SJSA1 (cell line): ENCODE measurements around the gene NPC1. TPM values are rescaled to one million over a fixed set of nuclear protein-coding genes. Genes with fewer than 3 reads are reported as not detected.
A peak's percentile ranks its signal among the peaks of the same experiment; 100 is the strongest.
"Not testable (repeated sequence)": the region's sequence is repeated elsewhere in the genome, so short reads cannot be mapped to it uniquely, and the experiment has no call there.

Source experiments
- DNase-seq, 2 experiments: peaks; one replicate each; pipeline ENCODE4 v3.0.0-alpha.2; 2015 to 2020; ENCODE audit warnings: low spot score in 2 of 2, low read depth in 1 of 2
- H3K27ac ChIP-seq: fragments of 250-450 bp; sonication (Bioruptor Pico); 2 replicates; pipeline ENCODE4 v1.5.1; 2020; ENCODE audit warnings: mild to moderate bottlenecking, moderate library complexity
- H3K27me3 ChIP-seq: fragments of 250-450 bp; sonication (Bioruptor Pico); replicated peaks from 2 replicates; pipeline ENCODE4 v1.5.1; 2020; ENCODE audit warnings: mild to moderate bottlenecking, moderate library complexity
- H3K36me3 ChIP-seq: fragments of 250-450 bp; sonication (Bioruptor Pico); 2 replicates; pipeline ENCODE4 v1.5.1; 2020; ENCODE audit warnings: mild to moderate bottlenecking
- H3K4me1 ChIP-seq: fragments of 250-450 bp; sonication (Bioruptor Pico); replicated peaks from 2 replicates; pipeline ENCODE4 v1.6.1; 2021; ENCODE audit warnings: mild to moderate bottlenecking
- H3K4me3 ChIP-seq: fragments of 250-450 bp; sonication (Bioruptor Pico); 2 replicates; pipeline ENCODE4 v1.5.1; 2020; ENCODE audit warnings: mild to moderate bottlenecking
- H3K9me3 ChIP-seq: fragments of 250-450 bp; sonication (Bioruptor Pico); replicated peaks from 2 replicates; pipeline ENCODE4 v1.5.1; 2020; ENCODE audit warnings: mild to moderate bottlenecking
- total RNA-seq: library from RNA; depleted of rRNA; stranded (reverse); fragments of >200 nt; shearing (Covaris generic); gene quantifications from 2 replicates; pipeline ENCODE4 v1.2.3, GENCODE V29; 2014

NPC1 gene
- total RNA-seq, 1 experiment from 2014 or later = 38.7 TPM

DNA sequence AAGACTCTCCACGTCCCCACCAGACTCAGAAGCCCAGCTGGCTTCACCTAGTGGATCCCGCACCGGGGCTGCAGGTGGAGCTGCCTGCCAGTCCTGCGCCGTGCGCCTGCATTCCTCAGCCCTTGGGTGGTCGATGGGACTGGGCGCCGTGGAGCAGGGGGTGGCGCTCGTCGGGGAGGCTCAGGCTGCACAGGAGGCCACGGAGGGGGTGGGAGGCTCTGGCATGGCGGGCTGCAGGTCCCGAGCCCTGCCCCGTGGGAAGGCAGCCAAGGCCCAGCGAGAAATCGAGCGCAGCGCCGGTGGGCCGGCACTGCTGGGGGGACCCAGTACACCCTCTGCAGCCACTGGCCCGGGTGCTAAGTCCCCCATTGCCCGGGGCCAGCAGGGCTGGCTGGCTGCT, 8.8 kb downstream of the NPC1 start:
- not testable (repeated sequence) for H3K27me3 ChIP-seq, DNase-seq, H3K27ac ChIP-seq, H3K9me3 ChIP-seq, H3K4me3 ChIP-seq
- peaks cover 55% of the 10 kb centered on the region for H3K4me1 ChIP-seq
- peaks cover 40% of the 10 kb centered on the region for H3K36me3 ChIP-seq

DNA sequence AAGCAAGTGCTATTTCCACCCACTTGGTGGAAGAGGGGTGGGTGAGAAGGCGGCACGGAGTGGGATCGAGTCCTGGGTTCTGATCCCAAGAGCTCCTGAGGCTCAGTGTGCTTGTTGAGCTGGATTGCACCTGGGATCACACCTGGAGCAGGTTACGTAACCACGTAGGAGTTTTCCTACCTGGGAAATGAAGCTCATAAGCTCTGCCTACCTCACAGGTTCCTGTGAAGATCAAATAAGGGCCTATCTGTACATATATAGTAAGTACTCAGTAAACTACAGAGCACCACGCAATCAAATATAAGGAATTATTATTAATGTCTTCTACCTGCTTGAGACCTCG, 11.0 kb downstream of the NPC1 start:
- Histone ChIP-seq H3K36me3 (peaks cover 44% of the 10 kb centered on the region), H3K9me3 (no peaks in the 10 kb centered on the region), H3K27me3 (no peaks in the 10 kb centered on the region), H3K4me3 (no peak overlapping the region), H3K4me1 (peaks cover 35% of the 10 kb centered on the region), H3K27ac (no peak overlapping the region)
- no peak for DNase-seq

DNA sequence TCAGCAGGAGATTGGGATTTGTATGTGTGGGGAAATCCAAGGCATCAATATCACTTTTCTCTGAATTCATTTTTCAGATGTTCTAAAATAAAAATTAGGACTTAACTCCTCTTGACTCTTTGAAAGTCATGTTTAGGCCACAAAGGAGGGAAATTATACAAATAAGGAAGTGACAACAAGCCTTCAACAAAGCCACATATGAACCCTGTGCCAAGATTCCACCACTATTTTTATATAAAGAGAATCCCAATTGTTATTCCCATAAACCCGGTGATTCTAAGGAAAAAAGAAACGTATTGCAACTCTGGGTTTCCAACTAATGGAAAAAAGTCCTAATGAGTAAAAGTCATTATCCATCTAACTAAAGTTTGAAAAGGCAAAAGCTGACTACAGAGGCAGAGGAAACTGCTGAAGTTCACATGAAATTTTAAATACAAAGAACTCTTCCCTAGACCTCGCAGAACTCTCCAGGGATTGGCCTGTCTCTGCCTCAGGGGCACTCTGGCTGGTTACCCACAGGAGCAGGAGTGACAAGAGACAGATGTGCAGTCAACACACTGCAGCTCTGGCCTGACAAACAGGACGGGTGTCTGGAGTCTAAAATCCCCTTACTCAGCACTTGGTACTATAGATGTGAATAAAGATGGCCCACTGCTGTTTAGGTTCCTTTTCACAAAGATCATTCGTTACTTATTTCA, 11.5 kb downstream of the NPC1 start:
- Histone ChIP-seq H3K9me3 (no peaks in the 10 kb centered on the region), H3K27ac (no peak overlapping the region), H3K4me3 (no peak overlapping the region), H3K4me1 (peaks cover 30% of the 10 kb centered on the region), H3K36me3 (peaks cover 46% of the 10 kb centered on the region), H3K27me3 (no peaks in the 10 kb centered on the region)
- no peak for DNase-seq

DNA sequence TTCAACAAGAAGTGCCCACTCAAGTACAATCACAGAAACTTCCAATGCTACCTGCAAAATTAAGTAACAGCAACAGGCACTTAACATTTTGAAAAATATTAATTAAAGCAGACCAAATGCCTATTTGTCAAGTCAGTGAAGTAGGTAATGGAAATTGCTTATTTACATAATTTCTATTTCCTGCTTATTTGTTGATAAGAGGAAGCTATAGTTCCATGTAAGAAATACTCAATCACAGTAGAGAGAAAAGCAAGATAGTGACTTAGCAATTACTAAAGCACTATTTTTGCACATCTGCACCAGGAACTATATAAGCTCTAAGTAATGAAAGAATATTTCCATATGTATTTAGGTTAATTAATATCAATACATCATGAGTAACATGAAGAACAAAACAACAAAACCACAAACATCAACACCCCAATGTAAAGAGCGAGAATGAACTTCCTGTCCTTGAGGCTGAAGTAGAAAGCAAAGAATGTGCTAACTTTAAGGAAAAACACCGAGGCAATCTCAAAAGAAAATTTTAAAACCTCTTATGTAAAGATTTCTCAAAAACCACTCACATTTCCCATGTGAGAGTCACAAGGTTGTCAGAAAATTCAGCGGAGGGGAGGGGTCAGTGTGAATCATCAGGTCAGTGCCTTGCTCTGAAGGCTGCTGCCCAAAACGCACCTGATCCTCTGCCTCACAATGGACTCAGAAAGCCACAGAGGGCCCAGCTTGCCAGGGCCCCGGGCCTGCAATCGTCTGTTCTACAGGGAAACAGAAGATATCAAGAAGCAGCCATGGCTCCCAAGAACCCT, 12.5 kb downstream of the NPC1 start:
- Histone ChIP-seq H3K36me3 (peaks cover 47% of the 10 kb centered on the region), H3K4me3 (no peak overlapping the region), H3K27ac (no peak overlapping the region), H3K4me1 (peaks cover 20% of the 10 kb centered on the region), H3K9me3 (no peaks in the 10 kb centered on the region), H3K27me3 (no peaks in the 10 kb centered on the region)
- DNase-seq = peak; percentile 63 to 65

DNA sequence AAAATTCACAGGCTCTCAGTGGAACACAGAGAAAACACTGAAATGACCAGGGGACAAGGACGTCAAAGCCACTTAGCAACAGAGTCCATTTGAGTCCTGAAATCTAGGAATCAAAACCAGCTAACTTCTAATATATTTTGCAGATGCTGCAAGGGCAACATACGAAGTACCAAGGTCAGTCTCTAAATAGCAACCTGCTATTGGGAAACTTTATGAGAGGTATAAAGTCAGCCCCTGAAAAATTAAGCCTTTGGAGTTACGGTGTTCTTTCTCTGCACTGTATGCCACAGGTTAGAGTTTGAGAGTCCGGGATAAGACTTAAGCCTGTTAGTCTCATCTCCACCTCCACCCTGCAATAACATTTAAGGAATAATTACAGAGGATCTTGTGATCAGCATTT, 13.3 kb downstream of the NPC1 start:
- Histone ChIP-seq H3K27me3 (no peaks in the 10 kb centered on the region), H3K4me1 (peaks cover 20% of the 10 kb centered on the region), H3K36me3 (peaks cover 55% of the 10 kb centered on the region), H3K9me3 (no peaks in the 10 kb centered on the region), H3K4me3 (no peak overlapping the region), H3K27ac (no peak overlapping the region)
- DNase-seq = no peak

DNA sequence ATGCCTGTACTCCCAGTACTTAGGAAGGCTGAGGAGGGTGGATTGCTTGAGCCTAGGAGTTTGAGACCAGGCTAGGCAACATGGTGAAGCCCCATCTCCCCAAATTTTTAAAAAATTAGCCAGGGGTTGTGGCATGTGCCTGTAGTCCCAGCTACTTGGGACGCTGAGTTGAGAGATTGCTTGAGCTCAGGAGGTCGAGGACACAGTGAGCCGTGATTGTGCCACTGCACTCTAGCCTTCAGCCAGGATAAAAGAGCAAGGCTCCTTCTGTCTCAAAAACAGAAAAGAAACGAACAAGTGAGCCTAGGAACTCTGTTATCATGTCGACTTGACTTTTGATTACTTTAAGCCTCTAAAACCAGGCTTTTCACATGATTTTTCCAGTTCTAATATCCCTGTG, 13.7 kb downstream of the NPC1 start:
- Histone ChIP-seq H3K4me3 (no peak overlapping the region), H3K27ac (no peak overlapping the region), H3K36me3 (peaks cover 59% of the 10 kb centered on the region), H3K27me3 (no peaks in the 10 kb centered on the region), H3K4me1 (peaks cover 20% of the 10 kb centered on the region), H3K9me3 (no peaks in the 10 kb centered on the region)
- DNase-seq = no peak

DNA sequence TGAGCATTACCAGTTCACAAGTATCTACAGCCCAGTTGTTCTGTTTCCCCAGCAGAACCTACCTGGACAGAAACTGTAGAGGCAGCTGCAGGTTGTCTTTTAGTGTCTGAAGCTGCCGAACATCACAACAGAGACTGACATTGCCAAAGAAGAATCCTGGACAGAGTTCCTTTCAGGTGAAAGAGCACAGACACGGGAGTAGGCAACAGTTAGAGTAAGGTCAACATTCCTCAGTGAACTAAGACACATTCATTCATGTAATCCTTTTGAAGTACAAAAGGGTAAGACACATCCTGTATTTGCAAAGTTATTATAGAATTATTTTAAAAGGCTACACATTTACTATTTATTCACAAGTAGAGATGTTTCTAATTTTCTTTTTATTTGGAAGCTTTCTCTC, 14.3 kb downstream of the NPC1 start:
- no peaks in the 10 kb centered on the region for H3K27me3 ChIP-seq
- H3K27ac ChIP-seq = no peak overlapping the region
- peaks cover 65% of the 10 kb centered on the region for H3K36me3 ChIP-seq
- H3K4me1 ChIP-seq = peaks cover 20% of the 10 kb centered on the region
- no peaks in the 10 kb centered on the region for H3K9me3 ChIP-seq
- DNase-seq = no peak
- no peak overlapping the region for H3K4me3 ChIP-seq

DNA sequence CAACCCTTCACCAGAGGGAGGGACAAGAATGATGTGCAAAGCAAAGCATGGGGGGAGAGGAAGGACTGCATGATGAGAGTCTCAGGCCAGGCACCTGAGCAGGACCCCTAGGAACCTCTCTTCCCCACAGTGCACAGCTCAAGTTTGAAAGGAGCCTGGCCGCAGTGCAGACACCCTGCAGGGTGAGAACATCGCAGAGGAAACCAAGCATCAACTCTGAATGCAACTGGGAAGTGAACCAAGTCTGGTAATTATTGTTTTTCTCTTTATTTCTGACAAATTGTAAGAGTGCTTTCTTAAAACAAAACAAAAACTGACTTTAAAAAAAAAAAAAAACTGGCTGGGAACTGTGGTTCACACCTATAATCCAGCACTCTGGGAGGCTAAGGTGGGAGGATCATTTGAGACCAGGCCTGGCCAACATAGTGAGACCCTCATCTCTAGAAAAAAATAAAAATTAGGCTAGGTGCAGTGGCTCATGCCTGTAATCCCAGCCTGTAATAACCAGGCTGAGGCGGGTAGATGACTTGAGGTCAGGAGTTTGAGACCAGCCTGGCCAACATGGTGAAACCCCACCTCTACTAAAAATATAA, 15.3 kb downstream of the NPC1 start:
- no peak for DNase-seq
- Histone ChIP-seq H3K36me3 (peaks cover 71% of the 10 kb centered on the region), H3K4me3 (no peak overlapping the region), H3K4me1 (peaks cover 20% of the 10 kb centered on the region), H3K27ac (no peak overlapping the region), H3K27me3 (no peaks in the 10 kb centered on the region), H3K9me3 (no peaks in the 10 kb centered on the region)

DNA sequence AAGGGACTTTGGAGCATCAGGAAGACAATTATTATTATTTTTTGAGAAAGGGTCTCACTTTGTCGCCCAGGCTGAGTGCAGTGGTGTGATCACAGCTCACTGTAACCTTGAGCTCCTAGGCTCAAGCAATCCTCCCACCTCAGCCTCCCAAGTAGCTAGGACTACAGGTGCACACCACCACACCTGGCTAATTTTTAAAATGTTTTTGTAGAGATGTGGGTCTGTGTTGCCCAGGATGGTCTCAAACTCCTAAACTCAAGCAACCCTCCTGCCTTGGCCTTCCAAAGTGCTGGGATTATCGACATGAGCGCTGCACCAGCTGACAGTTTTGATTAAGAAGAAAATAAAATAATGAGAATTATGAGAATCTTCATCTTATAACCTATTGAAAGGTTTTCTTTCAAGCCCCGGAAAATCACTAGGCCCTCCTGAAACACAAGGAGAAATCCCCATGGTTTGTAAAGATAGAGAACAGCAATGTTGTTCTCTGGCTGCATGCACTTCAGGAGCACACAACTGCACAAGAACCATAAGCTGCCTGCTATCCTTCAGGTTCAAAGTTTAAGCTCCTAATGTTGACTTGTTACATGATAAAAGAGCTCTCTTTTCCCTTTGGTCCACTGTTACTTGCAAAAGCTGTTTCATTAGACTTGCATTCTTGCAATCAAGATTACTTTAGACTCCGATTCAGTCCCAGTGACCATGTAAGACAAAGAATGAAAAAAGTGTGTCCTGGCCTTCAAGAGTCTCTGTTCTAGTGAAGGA, 16.8 kb downstream of the NPC1 start:
- Histone ChIP-seq H3K36me3 (peaks cover 77% of the 10 kb centered on the region), H3K4me3 (no peak overlapping the region), H3K4me1 (peaks cover 12% of the 10 kb centered on the region), H3K27me3 (no peaks in the 10 kb centered on the region), H3K9me3 (no peaks in the 10 kb centered on the region), H3K27ac (no peak overlapping the region)
- no peak for DNase-seq

DNA sequence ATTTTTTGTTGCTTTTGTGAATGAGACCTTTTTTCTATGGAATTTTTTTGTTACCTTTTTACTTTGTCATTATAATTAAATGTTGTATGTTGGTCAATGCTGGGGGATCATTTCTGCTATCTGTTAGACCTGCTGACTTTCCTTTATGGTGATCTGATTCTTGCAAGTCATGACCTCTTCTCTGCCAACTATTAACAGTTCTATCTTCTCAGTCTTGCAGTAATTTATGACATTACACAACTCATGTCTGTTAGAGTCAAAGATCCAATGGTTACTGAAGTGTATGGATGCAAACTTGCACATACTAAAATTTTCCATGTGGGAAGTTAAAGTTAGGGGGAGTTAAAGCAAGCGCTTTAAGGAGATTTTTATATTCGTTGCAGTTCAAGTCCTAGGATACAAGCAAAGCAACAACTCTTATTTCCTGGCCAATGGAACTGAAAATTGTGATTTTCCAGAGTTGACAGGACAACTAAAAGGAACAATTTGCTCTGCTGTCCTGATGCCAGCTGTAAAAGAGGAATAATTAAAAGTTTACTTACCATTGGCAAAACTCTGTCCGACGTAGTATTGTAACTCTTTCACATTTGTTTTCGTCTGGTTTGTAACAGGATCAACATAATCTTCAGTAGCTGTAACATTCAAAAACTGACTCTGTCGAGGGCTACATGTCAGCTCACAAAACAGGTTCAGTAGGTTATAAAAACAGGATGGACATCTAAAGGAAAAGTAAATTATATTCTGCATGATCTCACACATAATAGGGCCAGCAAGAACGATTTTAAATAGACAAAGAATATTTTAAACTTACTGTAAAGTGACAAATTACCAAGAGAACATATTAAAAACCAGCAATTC, 17.8 kb downstream of the NPC1 start:
- no peak for DNase-seq
- Histone ChIP-seq H3K4me1 (peaks cover 8% of the 10 kb centered on the region), H3K27me3 (no peaks in the 10 kb centered on the region), H3K4me3 (no peak overlapping the region), H3K36me3 (peaks cover 80% of the 10 kb centered on the region), H3K27ac (no peak overlapping the region), H3K9me3 (no peaks in the 10 kb centered on the region)

DNA sequence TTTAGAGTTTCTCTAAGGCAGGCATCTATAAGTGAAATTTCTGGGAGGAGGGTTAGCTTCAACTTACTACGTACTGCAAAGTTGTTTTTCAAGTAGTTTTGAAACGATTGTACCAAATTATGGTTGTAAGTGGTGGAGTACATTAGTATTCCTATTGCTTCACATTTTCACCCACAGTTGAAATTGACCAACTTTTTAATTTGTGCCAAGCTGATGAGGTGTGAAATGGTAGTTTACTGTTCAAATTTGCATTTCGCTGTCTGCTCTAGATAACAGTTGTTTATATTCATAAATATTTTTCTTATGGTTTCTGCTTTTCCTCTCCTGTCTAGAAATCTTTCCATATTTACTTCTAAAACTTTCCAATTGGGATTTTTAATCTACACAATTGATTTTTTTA, 18.6 kb downstream of the NPC1 start:
- H3K9me3 ChIP-seq = no peaks in the 10 kb centered on the region
- peaks cover 80% of the 10 kb centered on the region for H3K36me3 ChIP-seq
- H3K4me3 ChIP-seq = no peak overlapping the region
- no peak overlapping the region for H3K27ac ChIP-seq
- no peak for DNase-seq
- no peaks in the 10 kb centered on the region for H3K27me3 ChIP-seq
- H3K4me1 ChIP-seq = peaks cover 7% of the 10 kb centered on the region; the same call in 1 of the 2 replicates

DNA sequence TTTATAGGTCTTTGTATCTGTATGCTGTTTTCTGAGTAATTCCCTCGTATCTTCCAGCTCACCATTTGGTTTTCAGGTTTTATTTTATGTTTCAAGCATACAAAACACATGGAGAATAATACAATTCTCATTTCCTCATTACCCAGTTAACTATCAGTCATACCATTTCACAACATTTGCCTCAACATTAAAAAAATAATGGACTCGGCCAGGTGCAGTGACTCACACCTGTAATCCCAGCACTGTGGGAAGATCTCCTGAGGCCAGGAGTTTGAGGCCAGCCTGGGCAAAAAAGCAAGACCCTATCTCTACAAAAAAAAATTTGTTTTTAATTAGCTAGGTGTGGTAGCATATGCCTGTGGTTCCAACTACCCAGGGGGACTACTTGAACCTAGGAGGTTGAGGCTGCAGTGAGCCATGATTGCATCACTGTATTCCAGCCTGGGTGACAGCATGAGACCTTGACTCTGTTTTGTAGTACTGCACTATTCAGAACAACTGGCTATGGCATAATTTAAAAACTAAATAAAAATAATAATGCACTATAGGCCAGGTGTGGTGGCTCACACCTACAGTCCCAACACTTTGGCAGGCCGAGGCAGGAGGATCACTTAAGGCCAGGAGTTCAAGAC, 20.3 kb downstream of the NPC1 start:
- no peak for DNase-seq
- peaks cover 7% of the 10 kb centered on the region; the same call in 1 of the 2 replicates for H3K4me1 ChIP-seq
- H3K36me3 ChIP-seq = peaks cover 84% of the 10 kb centered on the region
- no peak overlapping the region for H3K4me3 ChIP-seq
- no peaks in the 10 kb centered on the region for H3K27me3 ChIP-seq
- no peaks in the 10 kb centered on the region for H3K9me3 ChIP-seq
- no peak overlapping the region for H3K27ac ChIP-seq
